PC-9 (cell line): ENCODE results near the gene SLC25A21. TPM values are rescaled to one million over a fixed set of nuclear protein-coding genes. Genes with fewer than 3 reads are reported as not detected.
"Not testable (repeated sequence)": the region's sequence is repeated elsewhere in the genome, so short reads cannot be mapped to it uniquely, and the experiment has no call there.

Experiments
- BruUV-seq: library from RNA; stranded (reverse); fragments of 400-500 nt; replicated peaks from 2 replicates; lab custom pipeline; 2021; lab: Mats Ljungman, UMichigan
- CTCF ChIA-PET: fragments of 300-600 bp; sonication (Branson Sonifier 250); formaldehyde crosslinking; loops from one replicate; lab custom pipeline; 2022; ENCODE audit warnings: antibody characterized with exemption; lab: Charles Lee
- POLR2A ChIA-PET: fragments of 300-600 bp; sonication (Branson Sonifier 250); formaldehyde crosslinking; loops from one replicate; lab custom pipeline; 2022; ENCODE audit warnings: antibody characterized with exemption; ENCODE audit not compliant: unreplicated experiment; lab: Charles Lee
- DNase-seq, 2 experiments: peaks; one replicate each; pipeline versions ENCODE4 v3.0.0 to v3.0.0-alpha.2; 2015 to 2022; ENCODE audit warnings: mixed read lengths in 1 of 2
- H2AFZ ChIP-seq: fragments of 200-600 bp; sonication (generic); 2 replicates; pipeline ENCODE4 v1.8.1; 2017; ENCODE audit warnings: antibody characterized with exemption
- H3F3A ChIP-seq: fragments of 200-600 bp; sonication (generic); 2 replicates; pipeline ENCODE4 v1.8.1; 2017; ENCODE audit warnings: antibody characterized with exemption, mild to moderate bottlenecking, low read depth; ENCODE audit not compliant: insufficient read depth
- H3K27ac ChIP-seq: fragments of 200-600 bp; sonication (generic); 2 replicates; pipeline ENCODE4 v1.6.1; 2016; ENCODE audit warnings: mixed run types
- H3K27me3 ChIP-seq: fragments of 200-600 bp; sonication (generic); 2 replicates; pipeline ENCODE4 v1.6.1; 2016; ENCODE audit warnings: low read depth, mixed run types; ENCODE audit not compliant: insufficient read depth
- H3K36me3 ChIP-seq: fragments of 200-600 bp; sonication (generic); 2 replicates; pipeline ENCODE4 v1.6.1; 2016; ENCODE audit warnings: low read depth, mixed run types
- H3K4me1 ChIP-seq: fragments of 200-600 bp; sonication (generic); replicated peaks from 2 replicates; pipeline ENCODE4 v1.6.1; 2016; ENCODE audit warnings: mixed run types; ENCODE audit not compliant: insufficient read depth
- H3K4me2 ChIP-seq: fragments of 200-600 bp; sonication (generic); 2 replicates; pipeline ENCODE4 v1.6.1; 2017; ENCODE audit warnings: mixed run types
- H3K4me3 ChIP-seq: fragments of 200-600 bp; sonication (generic); 2 replicates; pipeline ENCODE4 v1.6.1; 2016; ENCODE audit warnings: mixed run types
- H3K79me2 ChIP-seq: fragments of 200-600 bp; sonication (generic); 2 replicates; pipeline ENCODE4 v1.6.1; 2017; ENCODE audit warnings: low read depth, mixed run types
- H3K9me2 ChIP-seq: fragments of 200-600 bp; sonication (generic); 2 replicates; pipeline ENCODE4 v1.8.1; 2017; ENCODE audit warnings: mild to moderate bottlenecking; ENCODE audit not compliant: insufficient read depth
- H3K9me3 ChIP-seq: fragments of 200-600 bp; sonication (generic); 2 replicates; pipeline ENCODE4 v1.8.1; 2016; ENCODE audit warnings: low read depth; ENCODE audit not compliant: insufficient read depth
- H4K20me1 ChIP-seq: fragments of 200-600 bp; sonication (generic); 2 replicates; pipeline ENCODE4 v1.8.1; 2017; ENCODE audit not compliant: insufficient read depth
- CTCF ChIP-seq: fragments of 200-600 bp; sonication (generic); conservative IDR thresholded peaks from 2 replicates; pipeline ENCODE4 v1.6.1; 2017; ENCODE audit warnings: mixed run types, antibody characterized with exemption, mild to moderate bottlenecking, moderate library complexity
- EZH2 ChIP-seq: fragments of 200-600 bp; sonication (generic); IDR thresholded peaks from 2 replicates; pipeline ENCODE4 v1.8.0; 2017; ENCODE audit warnings: antibody characterized with exemption, low read depth
- intact Hi-C: fragments of 100-400 bp; cut with micrococcal nuclease; formaldehyde crosslinking; loops from one replicate; pipeline ENCODE4 v1.10.0; 2022; ENCODE audit not compliant: unreplicated experiment
- total RNA-seq: library from RNA; stranded (reverse); gene quantifications from 2 replicates; pipeline ENCODE4 v1.2.3, GENCODE V29; 2021

SLC25A21 gene
- total RNA-seq, 1 experiment from 2014 or later: 3.2 TPM

- Histone ChIP-seq H3K4me3 (no peak overlapping the region), H3K9me2 (no peaks in the 10 kb centered on the region), H4K20me1 (no peaks in the 10 kb centered on the region), H3K79me2 (peaks cover 4% of the 10 kb centered on the region; the same call in 1 of the 2 replicates), H3K27me3 (no peaks in the 10 kb centered on the region), H2AFZ (no peak overlapping the region), H3K4me2 (no peak overlapping the region), H3K36me3 (no peaks in the 10 kb centered on the region), H3K27ac (no peak overlapping the region), H3K9me3 (no peaks in the 10 kb centered on the region), H3K4me1 (peaks cover 8% of the 10 kb centered on the region; the same call in 1 of the 2 replicates), H3F3A (no peaks in the 10 kb centered on the region)
- intact Hi-C loops: no loop called here
- no TSS peak for BruUV-seq
- TF ChIP-seq CTCF: no peak
- no peak for TF ChIP-seq EZH2
- ChIA-PET POLR2A (interaction anchor here (0.6 kb wide), 1 partner anchor 402 kb away, joined by 4 read pairs; no protein-coding TSS in a partner anchor), CTCF (interaction anchor here (0.6 kb wide), 1 partner anchor 1219 kb away, joined by 3 read pairs; no protein-coding TSS in a partner anchor)
- no peak for DNase-seq
Measured at GRCh38 chr14:37194698-37195097, 22.3 kb upstream of the SLC25A21 start.

GRCh38 chr14:37189733-37190132, 17.3 kb upstream of the SLC25A21 start:
- H3K4me2 ChIP-seq, intact Hi-C loops, H2AFZ ChIP-seq, H3K4me3 ChIP-seq, H3F3A ChIP-seq, H3K27ac ChIP-seq, H3K9me3 ChIP-seq, H3K9me2 ChIP-seq, H3K36me3 ChIP-seq, H3K27me3 ChIP-seq, H4K20me1 ChIP-seq, POLR2A ChIA-PET, CTCF ChIA-PET, BruUV-seq, H3K79me2 ChIP-seq, H3K4me1 ChIP-seq, DNase-seq: not testable (repeated sequence)

GRCh38 chr14:37187840-37188577, 15.6 kb upstream of the SLC25A21 start:
- H3K9me3 ChIP-seq, H3F3A ChIP-seq, intact Hi-C loops, H3K9me2 ChIP-seq, BruUV-seq, H3K27me3 ChIP-seq, H4K20me1 ChIP-seq, POLR2A ChIA-PET, H3K79me2 ChIP-seq, H3K4me3 ChIP-seq, H3K27ac ChIP-seq, CTCF ChIA-PET, H3K4me1 ChIP-seq, H2AFZ ChIP-seq, DNase-seq, H3K36me3 ChIP-seq, H3K4me2 ChIP-seq: not testable (repeated sequence)

GRCh38 chr14:37187294-37187693, 14.9 kb upstream of the SLC25A21 start:
- Histone ChIP-seq H3F3A (no peaks in the 10 kb centered on the region), H3K9me3 (no peaks in the 10 kb centered on the region), H3K36me3 (no peaks in the 10 kb centered on the region), H2AFZ (no peak overlapping the region), H3K4me2 (no peak overlapping the region), H4K20me1 (no peaks in the 10 kb centered on the region), H3K79me2 (no peaks in the 10 kb centered on the region), H3K27ac (no peak overlapping the region), H3K9me2 (no peaks in the 10 kb centered on the region), H3K4me1 (no peaks in the 10 kb centered on the region), H3K27me3 (no peaks in the 10 kb centered on the region), H3K4me3 (no peak overlapping the region)
- TF ChIP-seq CTCF (no peak), EZH2 (no peak)
- ChIA-PET POLR2A (no interaction called here), CTCF (no interaction called here)
- DNase-seq: no peak
- BruUV-seq: no TSS peak
- intact Hi-C loops: no loop called here
